NCI-H2171 treated with DMSO at 0.1 percent for 48 hours (cell line): ENCODE data around the gene PCBD2.
"Not testable (repeated sequence)": the region's sequence is repeated elsewhere in the genome, so short reads cannot be mapped to it uniquely, and the experiment has no call there.

Experiments
- DNase-seq: peaks from one replicate; lab custom pipeline; 2025; lab: John Stamatoyannopoulos, UW

PCBD2 gene

DNA sequence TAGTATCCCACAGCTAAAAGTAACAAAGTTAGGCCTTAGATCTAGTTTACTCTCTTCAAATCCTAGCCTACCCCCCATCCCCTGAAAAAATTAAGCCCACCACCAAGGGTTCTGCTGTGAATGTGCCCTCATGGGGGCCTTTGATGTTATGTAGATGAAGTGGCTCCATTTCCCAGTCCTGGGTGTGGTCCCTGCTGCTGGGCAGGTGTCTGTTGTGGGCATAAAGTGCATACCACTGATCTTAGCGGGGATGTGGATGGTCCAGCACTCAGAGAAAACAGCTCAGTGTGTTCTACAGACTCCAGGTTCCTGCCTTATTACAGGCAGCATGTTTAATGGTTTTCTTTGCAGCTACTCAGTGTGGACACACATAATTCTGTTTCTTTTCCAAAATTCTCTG, 1.9 kb downstream of the PCBD2 start:
- DNase-seq: no peak

DNA sequence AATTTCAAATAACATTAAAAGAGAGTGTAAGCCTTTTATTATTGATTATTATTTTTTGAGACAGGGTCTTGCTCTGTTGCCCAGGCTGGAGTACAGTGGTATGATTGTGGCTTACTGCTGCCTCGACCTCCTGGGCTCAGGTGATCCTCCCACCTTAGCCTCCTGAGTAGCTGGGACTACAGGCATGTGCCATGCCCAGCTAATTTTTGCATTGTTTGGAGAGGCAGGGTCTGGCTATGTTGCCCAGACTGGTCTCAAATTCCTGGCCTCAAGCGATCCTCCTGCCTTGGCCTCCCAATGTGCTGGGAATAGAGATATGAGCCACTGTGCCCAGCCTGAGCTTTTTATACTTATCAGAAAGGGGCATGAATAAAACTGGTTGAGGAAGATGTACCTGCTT, 5.8 kb downstream of the PCBD2 start:
- DNase-seq: not testable (repeated sequence)

DNA sequence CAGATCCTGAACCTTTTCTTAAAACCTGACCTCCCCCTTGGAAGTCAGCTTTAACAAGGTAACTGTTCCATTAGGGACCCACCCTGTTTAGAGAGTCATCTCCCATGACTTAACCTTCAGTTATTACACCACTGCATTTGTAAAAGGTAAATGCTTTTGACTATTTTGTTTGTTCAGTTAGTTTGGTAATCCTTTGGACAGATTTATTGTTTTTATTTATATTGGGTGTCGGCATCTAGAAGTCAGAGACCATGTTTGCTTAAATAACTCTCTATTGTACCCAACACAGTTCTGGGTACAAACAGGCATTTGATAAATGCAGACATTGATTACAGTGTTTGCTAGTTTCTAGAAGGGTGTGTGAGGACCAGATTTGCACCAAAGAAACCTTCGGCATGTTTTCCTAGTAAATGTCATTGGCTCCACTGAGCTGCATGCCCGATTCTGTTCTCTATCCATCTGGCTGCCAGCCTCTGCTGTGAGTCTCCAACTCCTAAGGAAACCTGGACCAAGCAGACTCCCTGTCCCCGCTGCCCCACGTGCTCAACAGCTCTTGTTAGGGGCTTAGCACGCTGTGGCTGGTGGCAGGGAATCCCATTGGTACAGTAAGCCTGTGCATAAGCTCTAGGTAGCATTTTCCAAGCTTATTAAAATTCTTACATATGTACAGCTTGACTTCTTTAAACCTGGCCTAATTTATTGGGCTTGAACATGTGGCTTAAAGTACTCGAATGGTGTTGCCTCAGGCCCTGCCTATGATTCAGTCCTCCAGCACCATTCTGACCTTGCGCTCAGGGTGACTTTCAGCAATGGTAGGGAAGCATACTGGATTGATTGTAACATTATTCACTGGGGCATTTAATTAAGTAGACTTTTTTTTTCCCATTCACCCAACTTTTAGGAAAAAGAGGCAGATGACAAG, 6.6 kb downstream of the PCBD2 start:
- DNase-seq: no peak

DNA sequence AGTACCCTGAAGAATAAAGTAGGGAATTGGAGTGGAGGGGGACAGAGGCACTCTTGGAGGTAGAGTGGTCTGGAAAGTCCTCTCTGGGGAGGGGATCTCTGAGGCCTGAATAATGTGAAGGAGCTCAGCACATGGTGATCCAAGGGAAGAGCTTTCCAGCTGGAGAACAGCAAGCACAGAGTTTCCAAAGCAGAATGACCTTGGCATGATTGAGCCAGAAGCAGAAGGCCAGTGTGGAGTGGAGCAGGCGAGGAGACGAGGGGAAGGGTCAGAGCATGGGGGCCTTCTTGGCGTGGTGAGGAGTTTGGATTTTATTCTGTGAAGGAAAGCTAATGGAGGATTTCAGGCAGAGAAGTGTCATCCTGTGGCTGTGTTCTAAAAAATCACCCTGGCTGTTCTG, 8.3 kb downstream of the PCBD2 start:
- no peak for DNase-seq

DNA sequence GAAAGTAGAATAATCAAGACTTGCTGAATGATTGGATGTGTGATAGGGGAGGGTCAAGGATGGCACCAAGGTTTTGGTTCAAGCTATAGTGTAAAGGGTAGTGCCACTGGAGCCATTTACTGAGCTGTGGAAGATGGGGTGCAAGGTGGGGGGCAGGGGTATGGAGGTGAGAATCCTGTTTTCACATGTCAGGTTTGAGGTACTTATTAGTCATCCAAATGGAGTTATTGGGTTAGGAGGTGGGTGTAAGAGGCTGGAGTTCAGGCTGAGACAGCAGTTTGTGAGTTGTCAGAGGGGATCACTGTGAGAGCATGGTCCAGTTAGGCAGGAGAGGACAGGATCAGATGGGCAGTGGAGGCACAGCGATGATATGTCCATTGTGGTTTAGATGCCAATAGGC, 8.9 kb downstream of the PCBD2 start:
- no peak for DNase-seq

DNA sequence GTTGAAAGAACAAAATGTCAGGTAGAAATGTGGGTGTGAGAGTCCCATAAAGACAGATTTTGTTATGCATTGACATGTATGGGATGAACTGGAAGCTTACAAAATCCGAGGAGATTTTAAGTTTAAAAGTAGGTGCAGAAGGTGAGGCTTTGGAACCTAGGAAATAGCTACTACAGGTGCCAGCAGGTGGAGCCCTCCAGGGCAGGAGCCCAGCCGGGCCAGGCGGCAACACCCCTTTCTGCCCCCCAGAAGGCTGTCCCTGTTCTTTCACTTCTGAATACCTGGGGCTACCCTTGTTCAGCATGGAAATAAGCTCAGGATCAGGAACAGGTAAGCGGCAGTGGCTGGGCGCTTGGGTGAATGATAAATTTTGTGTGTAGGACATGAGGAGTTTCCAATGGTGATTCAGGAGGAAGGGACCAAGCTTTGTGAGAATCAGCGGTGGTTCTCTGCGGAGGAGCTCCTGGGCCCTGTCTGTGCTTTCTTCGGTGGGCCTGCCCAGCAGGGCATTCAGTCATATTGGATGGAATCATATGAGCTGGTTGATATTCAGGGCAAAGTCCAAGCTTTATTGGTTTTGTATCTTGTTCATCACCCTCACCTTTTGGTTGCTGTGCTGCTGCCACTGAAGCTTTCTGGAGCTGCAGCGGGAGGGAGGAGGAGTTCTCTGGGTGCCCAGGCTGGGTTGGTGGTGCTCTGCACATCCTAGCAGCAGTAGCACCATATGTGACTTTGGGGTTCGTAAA, 12.3 kb downstream of the PCBD2 start:
- DNase-seq: no peak

DNA sequence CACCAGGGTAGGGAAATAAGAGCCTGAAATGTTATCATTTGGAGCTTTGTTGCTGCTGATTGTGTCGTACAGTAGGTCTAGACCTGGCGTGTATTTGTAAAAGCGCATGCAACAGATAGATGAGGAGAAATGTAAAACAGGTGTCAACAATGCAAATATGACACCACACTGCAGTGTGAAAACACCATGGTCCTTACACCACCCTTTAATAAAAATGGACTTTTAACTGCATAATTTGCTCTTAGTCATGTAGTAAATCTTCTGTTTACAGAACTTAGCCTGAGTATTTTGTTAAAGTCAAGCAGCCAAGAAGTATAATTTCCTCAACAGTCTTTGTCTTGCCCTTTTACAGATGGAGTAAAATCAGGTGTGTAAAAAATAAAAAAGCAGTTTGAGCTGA, 13.9 kb downstream of the PCBD2 start:
- no peak for DNase-seq

DNA sequence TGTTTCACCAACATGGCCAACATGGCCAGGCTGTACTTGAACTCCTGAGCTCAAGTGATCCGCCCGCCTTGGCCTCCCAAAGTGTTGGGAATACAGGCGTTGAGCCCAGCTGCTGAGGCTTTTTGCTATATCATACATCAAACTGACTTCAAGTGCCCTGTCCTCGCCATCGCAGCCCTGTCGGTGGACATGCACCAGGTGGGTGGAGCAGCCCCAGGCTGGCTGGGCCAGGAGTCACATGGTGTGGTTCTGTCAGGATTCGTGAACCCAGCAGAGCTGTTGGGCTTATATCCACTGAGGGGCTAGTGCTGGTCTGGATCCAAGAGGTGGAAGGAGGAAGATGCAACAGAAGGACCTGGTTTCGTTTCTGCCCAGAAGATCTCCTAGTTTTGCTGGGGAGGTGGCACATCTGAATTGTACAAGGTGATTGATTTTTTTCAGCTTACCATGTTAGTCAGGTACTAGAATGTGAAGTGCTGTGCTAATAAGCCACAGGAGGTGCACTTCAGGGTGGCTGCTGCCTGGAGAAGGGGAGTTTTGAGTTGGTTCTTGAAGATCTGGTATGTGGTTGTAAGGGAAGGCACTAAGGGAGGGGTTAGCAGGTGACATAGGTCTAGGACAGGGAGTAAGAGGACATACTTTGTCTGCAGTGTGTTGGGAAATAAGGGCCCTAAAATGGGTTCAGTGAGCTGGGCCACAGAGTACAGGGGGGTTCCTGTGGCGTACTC, 16.1 kb downstream of the PCBD2 start:
- no peak for DNase-seq

DNA sequence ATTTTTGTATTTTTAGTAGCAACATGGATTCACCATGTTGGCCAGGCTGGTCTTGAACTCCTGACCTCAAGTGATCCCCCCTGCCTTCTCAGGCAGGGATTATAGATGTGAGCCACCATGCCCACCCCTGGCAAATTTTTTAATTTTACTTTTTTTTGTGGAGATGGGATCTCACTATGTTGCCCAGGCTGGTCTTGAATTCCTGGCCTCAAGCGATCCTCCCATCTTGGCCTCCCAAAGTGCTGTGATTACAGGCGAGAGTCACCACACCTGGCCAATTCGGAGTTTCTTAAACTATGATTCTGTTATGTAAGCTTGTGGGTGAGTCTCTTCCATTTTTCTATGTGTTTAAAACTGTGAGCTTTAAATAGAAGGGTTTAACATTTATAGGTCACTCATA, 27.6 kb downstream of the PCBD2 start:
- DNase-seq: no peak

DNA sequence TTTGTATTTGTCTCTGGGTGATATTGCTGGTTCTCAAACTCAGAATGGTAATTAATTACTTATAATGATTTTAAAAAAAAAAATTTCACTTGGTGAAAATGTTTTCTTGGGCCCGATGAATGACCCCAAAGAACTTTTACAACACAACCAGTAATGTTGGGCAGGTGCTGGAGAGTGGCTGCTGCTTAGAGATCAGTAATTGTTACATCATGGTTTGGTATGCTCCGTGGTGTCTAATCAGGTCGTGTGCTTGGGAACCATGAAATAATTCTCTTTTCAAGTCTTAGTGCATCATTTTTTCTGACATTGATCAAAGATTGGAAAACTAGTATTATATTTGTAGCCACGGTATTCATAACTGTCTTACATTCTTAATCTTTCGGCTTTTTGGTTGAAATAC, 29.3 kb downstream of the PCBD2 start:
- DNase-seq: no peak

DNA sequence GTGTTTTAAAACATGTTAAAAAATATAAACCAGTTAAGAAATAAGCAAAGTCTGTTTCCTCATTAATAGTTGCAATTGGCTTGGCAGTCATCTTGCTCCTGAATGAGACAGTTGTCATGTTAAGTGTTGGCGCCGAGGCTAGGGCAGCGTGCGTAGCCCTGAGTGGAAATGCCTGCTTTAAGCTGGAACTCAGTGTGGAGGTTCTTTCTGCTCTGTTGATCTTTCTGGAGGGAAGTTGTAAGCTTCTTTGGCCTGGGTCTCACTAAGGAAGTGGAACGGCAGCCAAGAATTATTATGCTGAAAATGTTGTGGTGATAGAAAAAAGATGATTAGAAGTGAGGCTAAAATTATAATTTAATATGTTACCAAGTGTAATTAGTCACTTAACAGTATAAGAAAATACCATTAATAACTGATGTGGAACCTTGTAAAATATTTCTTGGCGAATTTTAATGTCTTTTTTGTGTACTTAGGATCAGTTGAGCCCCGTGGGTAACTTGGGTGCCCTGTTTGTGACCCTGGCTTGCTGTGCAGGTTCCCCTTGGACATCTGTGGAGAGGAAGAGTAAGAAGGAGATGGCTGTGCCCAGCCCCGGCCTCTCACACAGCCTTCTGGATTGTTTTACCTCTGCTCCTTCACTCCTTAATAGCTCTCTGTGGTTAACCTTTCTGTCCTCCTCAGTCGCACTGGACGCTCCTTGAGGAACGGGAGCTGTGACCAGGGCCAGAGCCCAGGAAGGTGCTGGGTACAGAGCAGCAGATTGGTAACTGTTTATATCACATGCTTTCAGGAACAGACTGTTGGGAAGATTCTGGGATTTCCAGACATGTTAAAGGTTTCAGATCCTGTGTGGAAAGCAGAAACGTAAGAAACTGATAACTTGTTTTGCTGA, 31.0 kb downstream of the PCBD2 start:
- no peak for DNase-seq

DNA sequence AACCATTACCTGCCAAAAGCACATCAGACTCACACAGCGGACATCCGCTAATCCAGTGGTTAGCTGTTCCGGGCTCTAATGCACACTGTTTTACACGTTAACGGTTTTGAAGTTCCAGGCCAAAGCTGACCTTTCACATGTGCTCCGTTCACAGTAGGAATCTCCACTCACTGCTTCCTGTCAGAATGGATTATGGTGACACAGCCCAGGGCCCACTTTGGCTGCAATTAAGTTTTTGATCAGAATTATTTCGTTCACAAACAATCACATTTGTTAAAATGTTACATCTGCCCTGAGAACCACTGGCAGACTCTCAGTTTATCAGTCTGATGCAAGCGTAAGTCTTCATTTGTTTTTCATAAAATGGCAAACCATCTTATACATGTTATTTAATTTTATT, 32.6 kb downstream of the PCBD2 start:
- DNase-seq: no peak

DNA sequence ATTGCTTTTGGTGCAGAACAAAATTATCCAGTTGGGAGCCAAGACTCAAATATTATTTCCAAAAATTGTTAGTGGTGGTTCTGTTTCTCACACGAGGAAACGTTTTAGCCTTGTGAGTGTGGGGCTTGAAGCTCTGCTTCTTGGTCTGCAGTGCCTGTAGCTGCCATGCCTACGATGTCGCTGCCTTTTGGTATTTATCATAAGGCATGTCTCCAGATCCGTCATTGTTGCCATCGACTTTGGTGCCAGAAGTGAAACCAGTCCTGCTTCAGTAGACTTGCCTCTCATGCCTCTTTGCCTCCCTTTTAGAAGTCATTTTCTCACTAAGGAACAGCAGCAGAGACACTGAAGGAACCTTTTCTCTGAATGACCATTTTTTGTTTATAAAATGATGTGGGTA, 33.1 kb downstream of the PCBD2 start:
- DNase-seq: no peak

DNA sequence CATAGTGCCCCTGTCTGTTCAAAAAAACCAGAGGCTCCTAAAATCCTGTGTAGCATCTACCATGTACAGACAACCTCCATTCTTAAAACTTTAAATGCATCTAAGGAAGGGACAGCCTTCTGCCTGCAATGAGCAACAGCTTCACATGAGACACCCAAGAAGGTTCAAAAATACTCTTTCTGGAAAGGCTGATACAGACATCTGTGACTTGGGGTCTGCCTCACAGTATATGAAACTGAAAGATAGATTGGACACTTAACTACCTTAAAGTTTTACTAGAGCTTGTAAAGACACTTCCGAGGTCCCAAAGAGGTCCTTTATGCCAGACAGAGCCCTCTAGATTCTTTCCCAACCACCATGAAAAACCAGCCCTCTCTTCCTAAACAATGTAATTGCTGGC, 34.6 kb downstream of the PCBD2 start:
- no peak for DNase-seq

DNA sequence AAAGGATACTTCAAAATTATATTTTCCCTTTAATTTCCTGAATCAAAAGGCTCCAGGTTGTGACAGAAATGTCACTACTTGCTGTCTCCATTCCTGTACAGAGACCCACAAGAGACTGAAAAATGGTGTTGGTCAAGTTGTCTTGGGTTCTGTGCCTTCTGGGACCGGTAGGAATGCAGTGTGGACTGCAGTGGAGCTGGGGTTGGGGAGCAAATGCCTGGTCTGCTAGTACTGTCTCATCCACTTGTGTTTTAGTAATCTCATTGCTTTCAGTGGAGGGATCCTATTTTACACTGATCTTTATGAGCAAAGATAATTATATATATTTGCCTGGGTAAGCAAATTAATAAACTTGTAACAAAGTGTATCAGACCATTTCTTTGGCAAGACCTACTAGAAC, 38.6 kb downstream of the PCBD2 start:
- no peak for DNase-seq

DNA sequence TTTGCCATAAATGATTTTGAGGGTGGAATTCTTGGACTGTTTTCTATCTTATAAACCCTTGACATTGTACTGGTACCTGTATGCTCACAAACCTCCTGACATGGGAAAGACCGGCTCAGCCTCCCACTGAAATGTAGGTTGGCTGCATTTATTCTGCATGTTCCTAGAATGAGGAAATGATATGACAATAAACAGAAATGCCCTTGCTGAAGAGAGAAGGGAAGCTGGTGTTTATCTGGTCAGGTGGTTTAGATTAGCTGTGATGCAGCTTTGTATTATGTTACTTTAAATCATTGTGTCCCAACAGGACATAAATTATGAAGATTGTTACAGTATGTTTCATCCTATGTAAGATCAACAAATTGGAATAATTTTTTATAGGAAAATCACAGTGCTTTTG, 39.7 kb downstream of the PCBD2 start:
- DNase-seq: no peak

DNA sequence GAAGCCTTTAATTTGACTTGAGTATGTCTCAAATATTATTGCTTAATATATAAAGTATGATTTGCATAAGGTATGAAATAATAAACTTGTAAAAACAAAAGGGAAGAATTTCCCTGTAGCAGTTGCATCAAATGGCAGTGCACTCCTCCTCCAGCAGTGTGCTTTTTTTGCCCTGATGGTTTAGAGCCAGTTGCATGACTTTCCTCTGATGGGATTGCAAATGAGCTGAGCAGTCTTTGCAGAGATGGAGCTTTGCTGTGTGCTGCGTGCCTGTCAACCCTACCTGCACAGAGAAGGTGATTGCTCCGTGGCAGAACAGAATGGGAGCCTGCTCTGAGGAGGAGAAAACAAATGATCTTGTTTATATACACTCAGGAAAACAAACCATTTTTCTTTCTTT, 40.1 kb downstream of the PCBD2 start:
- no peak for DNase-seq

DNA sequence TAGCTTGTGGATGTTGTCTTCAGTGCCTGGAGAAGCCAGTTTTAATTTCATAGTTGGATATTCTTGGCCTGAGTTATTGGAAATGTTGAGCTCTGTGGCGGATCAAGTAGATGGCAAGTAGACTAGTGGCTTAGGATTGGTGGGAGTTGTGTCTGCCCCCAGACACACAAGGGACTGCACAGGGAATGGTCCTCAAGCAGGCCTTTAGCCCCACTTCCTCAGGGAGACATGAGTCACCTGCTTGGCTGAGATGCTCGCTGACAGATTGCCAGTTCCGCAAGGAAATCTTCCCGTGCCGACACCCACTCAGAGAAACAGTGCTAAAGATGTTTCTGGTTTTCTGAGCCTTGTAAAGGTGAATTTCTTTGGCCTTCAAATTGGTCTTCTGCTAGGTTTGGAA, 44.0 kb downstream of the PCBD2 start:
- no peak for DNase-seq

DNA sequence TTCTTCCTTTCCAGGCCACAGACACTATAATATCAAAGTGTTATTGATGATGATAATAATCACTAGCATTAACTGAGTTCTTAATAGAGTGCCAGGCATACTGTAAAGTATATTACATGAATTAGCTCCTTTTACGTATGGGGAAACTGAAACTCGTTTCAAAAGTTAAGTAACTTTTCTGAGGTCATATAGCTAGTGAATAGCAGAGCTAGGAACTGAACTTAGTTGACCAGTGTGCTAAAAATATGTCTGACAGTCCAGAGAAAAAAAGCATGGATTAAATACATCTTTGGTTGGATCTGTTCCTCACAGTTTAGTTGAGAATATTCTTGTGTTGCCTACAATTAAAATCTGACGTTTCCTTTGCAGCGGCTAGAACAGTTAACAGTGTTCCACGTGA, 44.4 kb downstream of the PCBD2 start:
- DNase-seq: no peak

DNA sequence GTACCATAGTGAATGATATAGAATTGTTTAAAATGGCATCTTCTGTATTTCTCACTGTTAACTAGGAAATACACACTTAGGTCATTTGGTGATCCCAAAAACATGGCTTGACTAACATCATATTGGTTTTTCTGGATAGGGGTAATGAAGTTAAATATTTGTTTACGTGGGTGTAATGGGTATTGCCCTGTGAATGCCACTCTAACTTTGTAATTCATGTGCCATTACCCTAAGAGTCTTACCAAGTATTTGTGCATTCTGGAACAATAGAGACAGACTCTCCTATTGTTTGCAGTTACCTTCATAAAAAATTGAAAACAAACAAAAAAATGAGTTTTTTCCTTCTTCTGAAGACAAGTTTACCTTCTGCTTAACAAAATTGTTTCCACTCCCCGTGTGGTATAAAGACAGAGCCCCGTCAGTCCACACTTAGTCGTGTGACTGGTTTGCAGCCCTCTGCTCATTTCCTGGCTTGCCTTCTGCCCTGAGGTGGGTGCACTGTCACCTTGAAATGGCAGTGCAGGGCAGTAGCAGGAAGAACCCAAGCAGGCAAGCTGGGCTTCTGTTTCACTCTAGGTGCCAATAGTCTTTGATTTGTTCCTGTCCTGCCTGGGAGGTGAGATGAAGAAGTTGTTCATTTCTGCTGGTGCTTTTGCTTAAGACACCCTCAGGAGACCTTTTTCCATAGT, 53.1 kb downstream of the PCBD2 start:
- DNase-seq: no peak

DNA sequence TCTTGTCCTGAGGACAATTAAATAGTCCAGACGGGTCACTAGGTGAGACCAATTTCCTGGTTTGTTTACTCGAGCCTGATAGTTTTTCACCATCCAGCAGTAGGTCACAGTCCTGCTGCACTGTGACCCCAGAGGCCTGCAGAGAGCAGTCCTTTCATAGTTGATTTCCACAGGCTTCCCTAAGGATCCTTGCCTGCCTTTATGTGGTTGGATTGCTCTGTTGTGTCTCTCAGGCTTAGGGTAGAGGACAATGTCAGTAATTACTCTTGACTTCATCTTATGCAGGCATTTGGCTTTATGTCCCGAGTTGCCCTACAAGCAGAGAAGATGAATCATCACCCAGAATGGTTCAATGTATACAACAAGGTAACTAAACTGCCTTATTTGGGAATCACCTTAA, 53.8 kb downstream of the PCBD2 start:
- no peak for DNase-seq
